PC-3 (cell line): ENCODE data around the gene MARCKS.

Source experiments
- CTCF ChIP-seq: fragments of 300-600 bp; sonication (generic); conservative IDR thresholded peaks from 2 replicates; pipeline ENCODE4 v1.5.1; 2017; ENCODE audit warnings: antibody characterized with exemption, low read depth, mild to moderate bottlenecking, low read length
- EZH2phosphoT487 ChIP-seq: fragments of 300-600 bp; sonication (generic); IDR thresholded peaks from 2 replicates; pipeline ENCODE4 v1.6.1; 2018; ENCODE audit warnings: mild to moderate bottlenecking, antibody characterized with exemption, low read length, borderline replicate concordance

GRCh38 chr6:113837170-113837569 lies 20.0 kb upstream of the MARCKS start:
- no peak for TF ChIP-seq EZH2phosphoT487
- no peak for TF ChIP-seq CTCF
